CD14-positive monocyte (primary cell): ENCODE results near the gene ATOX1. TPM values are rescaled to one million over a fixed set of nuclear protein-coding genes. Genes with fewer than 3 reads are reported as not detected.

Experiments used
- DNase-seq, 3 donors: peaks; one replicate each; pipeline ENCODE4 v3.0.0-alpha.2; 2011 to 2022
- H2AFZ ChIP-seq: 2 replicates; pipeline ENCODE4 v1.6.0; 2012; ENCODE audit warnings: mild to moderate bottlenecking, low read depth, low read length, inconsistent platforms; ENCODE audit not compliant: insufficient read depth, poor library complexity, severe bottlenecking
- H3K27ac ChIP-seq, 2 donors: 1 replicate in 1 of 2; 2 replicates in 1 of 2; pipeline ENCODE4 v1.5.1; 2012 to 2013; ENCODE audit warnings: low read length in 2 of 2, control low read depth in 1 of 2, inconsistent platforms in 1 of 2, low read depth in 1 of 2, mild to moderate bottlenecking in 1 of 2
- H3K27me3 ChIP-seq, 2 donors: one replicate each; pipeline versions ENCODE4 v1.6.0 to v1.6.1; 2011 to 2013; ENCODE audit warnings: low read length in 2 of 2; ENCODE audit not compliant: control insufficient read depth in 2 of 2, insufficient read depth in 2 of 2
- H3K36me3 ChIP-seq, 2 donors: replicated peaks in 1 of 2; 1 replicate in 1 of 2; 2 replicates in 1 of 2; pipeline versions ENCODE4 v1.5.1 to v1.6.1; 2012 to 2013; ENCODE audit warnings: low read length in 2 of 2, control low read depth in 1 of 2, inconsistent platforms in 1 of 2, mild to moderate bottlenecking in 1 of 2; ENCODE audit not compliant: insufficient read depth in 2 of 2, control insufficient read depth in 1 of 2
- H3K4me1 ChIP-seq, 2 donors: 1 replicate in 1 of 2; 2 replicates in 1 of 2; pipeline versions ENCODE4 v1.5.1 to v1.6.1; 2012 to 2013; ENCODE audit warnings: low read length in 2 of 2, control low read depth in 1 of 2, inconsistent platforms in 1 of 2, mild to moderate bottlenecking in 1 of 2, moderate library complexity in 1 of 2; ENCODE audit not compliant: insufficient read depth in 2 of 2, control insufficient read depth in 1 of 2
- H3K4me2 ChIP-seq: replicated peaks from 2 replicates; pipeline ENCODE3; 2012; ENCODE audit warnings: low read length, moderate library complexity, mild to moderate bottlenecking; ENCODE audit not compliant: poor library complexity, severe bottlenecking; ENCODE audit errors: extremely low read depth
- H3K4me3 ChIP-seq, 3 experiments: fragments of 200-600 bp in 1 of 3; sonication (generic) in 1 of 3; replicated peaks in 1 of 3; 1 replicate in 2 of 3; 2 replicates in 1 of 3; pipeline ENCODE4 v1.5.1; 2011 to 2013; ENCODE audit warnings: low read length in 3 of 3, mild to moderate bottlenecking in 3 of 3, control low read depth in 2 of 3, low read depth in 2 of 3, inconsistent platforms in 1 of 3, moderate library complexity in 1 of 3
- H3K79me2 ChIP-seq: 2 replicates; pipeline ENCODE4 v1.6.0; 2012; ENCODE audit warnings: mild to moderate bottlenecking, control low read depth, inconsistent platforms, low read length, moderate library complexity; ENCODE audit not compliant: insufficient read depth
- H3K9ac ChIP-seq: 2 replicates; pipeline ENCODE4 v1.6.0; 2017; ENCODE audit warnings: low read length, mild to moderate bottlenecking; ENCODE audit not compliant: insufficient read depth, poor library complexity, severe bottlenecking
- H3K9me3 ChIP-seq, 2 donors: replicated peaks in 1 of 2; 1 replicate in 1 of 2; 2 replicates in 1 of 2; pipeline versions ENCODE4 v1.5.1 to v1.6.1; 2012 to 2013; ENCODE audit warnings: low read length in 2 of 2, control low read depth in 1 of 2; ENCODE audit not compliant: control insufficient read depth in 1 of 2, insufficient read depth in 1 of 2
- H4K20me1 ChIP-seq: 2 replicates; pipeline ENCODE4 v1.6.0; 2012; ENCODE audit warnings: mild to moderate bottlenecking, low read length, control low read depth, moderate library complexity; ENCODE audit not compliant: insufficient read depth
- H3K27ac Mint-ChIP-seq, 7 donors: one replicate each; pipeline ENCODE4 v1.8.0; 2020; ENCODE audit warnings: mild to moderate bottlenecking in 7 of 7, mixed read lengths in 7 of 7, moderate library complexity in 6 of 7, inconsistent platforms in 2 of 7
- H3K27me3 Mint-ChIP-seq, 3 donors: one replicate each; pipeline ENCODE4 v1.8.0; 2021 to 2022; ENCODE audit warnings: low read depth in 3 of 3, mild to moderate bottlenecking in 3 of 3, mixed read lengths in 3 of 3, moderate library complexity in 3 of 3, inconsistent platforms in 1 of 3
- H3K36me3 Mint-ChIP-seq, 2 donors: one replicate each; pipeline ENCODE4 v1.8.0; 2020; ENCODE audit warnings: mixed read lengths in 2 of 2, inconsistent platforms in 1 of 2, mild to moderate bottlenecking in 1 of 2
- H3K4me1 Mint-ChIP-seq: one replicate; pipeline ENCODE4 v1.8.0; 2020; ENCODE audit warnings: mild to moderate bottlenecking, mixed read lengths
- H3K4me3 Mint-ChIP-seq, 2 donors: one replicate each; pipeline ENCODE4 v1.8.0; 2020; ENCODE audit warnings: mild to moderate bottlenecking in 2 of 2, mixed read lengths in 2 of 2, moderate library complexity in 1 of 2
- H3K9me3 Mint-ChIP-seq, 7 donors: one replicate each; pipeline ENCODE4 v1.8.0; 2020 to 2022; ENCODE audit warnings: mixed read lengths in 7 of 7, mild to moderate bottlenecking in 6 of 7, moderate library complexity in 6 of 7, inconsistent platforms in 2 of 7
- WGBS: methylation state at CpG from one replicate; pipeline ENCODE4 v1.1.5; 2013; ENCODE audit warnings: missing lambda C conversion rate; ENCODE audit not compliant: insufficient coverage; 5-methylcytosine and 5-hydroxymethylcytosine counted together
- intact Hi-C, 2 donors: fragments of 100-400 bp; cut with micrococcal nuclease; formaldehyde crosslinking; loops; one replicate each; pipeline versions ENCODE4 v1.15.0 to v1.15.1; 2023
- polyA plus RNA-seq, 3 donors: library from polyadenylated mRNA; depleted of rRNA in 1 of 3; unstranded in 2 of 3; stranded (reverse) in 1 of 3; fragments of 300-500 nt in 2 of 3; fragments of >200 nt in 1 of 3; fragmentation: Illumina TruSeq in 2 of 3; gene quantifications; 1 replicate in 2 of 3; 2 replicates in 1 of 3; pipeline ENCODE4 v1.2.3, GENCODE V29; 2012 to 2021
- TF ChIP-seq, protein P1 (sequence below): fragments of 200-600 bp; IDR thresholded peaks from one replicate; pipeline ENCODE4 v1.8.0; 2022; ENCODE audit warnings: antibody characterized with exemption, mild to moderate bottlenecking

The ATOX1 gene
- polyA plus RNA-seq, 3 donors, result 89.9 to 149 (median 148) TPM

DNA sequence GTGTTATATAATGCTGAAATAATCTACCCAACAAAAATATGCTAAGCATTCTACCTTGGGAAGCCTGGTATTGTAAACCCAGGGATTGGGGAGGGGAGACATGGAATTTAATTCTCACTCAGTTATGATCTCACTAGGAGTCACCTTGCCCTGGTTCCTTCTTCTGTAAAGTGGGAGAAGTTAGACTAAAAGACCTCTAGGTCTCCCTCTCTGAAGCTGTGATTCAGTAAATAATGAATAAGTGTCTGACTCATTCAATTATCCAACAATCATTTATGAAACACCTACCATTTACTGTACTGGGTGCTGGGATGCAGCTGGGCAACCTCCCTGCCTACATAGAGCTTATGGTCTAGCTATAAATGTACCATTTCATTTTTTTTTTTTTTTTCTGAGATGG is 51.5 kb downstream of the ATOX1 start:
- Mint-ChIP-seq H3K4me1 (peaks cover 9% of the 10 kb centered on the region), H3K36me3 (no peaks in the 10 kb centered on the region), H3K27me3 (peaks cover 0 to 2% (median 0%) of the 10 kb centered on the region in 3 donors), H3K9me3 (peaks cover 0 to 5% (median 2%) of the 10 kb centered on the region in 7 donors), H3K4me3 (no peak overlapping the region), H3K27ac (no peak overlapping the region)
- Histone ChIP-seq H3K4me3 (no peak overlapping the region), H3K4me2 (no peak overlapping the region), H3K4me1 (no peaks in the 10 kb centered on the region), H2AFZ (no peak overlapping the region), H3K79me2 (no peaks in the 10 kb centered on the region), H3K36me3 (no peaks in the 10 kb centered on the region), H3K9me3 (no peaks in the 10 kb centered on the region), H3K27me3 (no peaks in the 10 kb centered on the region), H3K9ac (no peak overlapping the region), H3K27ac (no peak overlapping the region), H4K20me1 (no peaks in the 10 kb centered on the region)
- no peak for DNase-seq
- intact Hi-C loops, result no loop called here
- TF ChIP-seq, protein P1, sequence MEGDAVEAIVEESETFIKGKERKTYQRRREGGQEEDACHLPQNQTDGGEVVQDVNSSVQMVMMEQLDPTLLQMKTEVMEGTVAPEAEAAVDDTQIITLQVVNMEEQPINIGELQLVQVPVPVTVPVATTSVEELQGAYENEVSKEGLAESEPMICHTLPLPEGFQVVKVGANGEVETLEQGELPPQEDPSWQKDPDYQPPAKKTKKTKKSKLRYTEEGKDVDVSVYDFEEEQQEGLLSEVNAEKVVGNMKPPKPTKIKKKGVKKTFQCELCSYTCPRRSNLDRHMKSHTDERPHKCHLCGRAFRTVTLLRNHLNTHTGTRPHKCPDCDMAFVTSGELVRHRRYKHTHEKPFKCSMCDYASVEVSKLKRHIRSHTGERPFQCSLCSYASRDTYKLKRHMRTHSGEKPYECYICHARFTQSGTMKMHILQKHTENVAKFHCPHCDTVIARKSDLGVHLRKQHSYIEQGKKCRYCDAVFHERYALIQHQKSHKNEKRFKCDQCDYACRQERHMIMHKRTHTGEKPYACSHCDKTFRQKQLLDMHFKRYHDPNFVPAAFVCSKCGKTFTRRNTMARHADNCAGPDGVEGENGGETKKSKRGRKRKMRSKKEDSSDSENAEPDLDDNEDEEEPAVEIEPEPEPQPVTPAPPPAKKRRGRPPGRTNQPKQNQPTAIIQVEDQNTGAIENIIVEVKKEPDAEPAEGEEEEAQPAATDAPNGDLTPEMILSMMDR, result no peak

DNA sequence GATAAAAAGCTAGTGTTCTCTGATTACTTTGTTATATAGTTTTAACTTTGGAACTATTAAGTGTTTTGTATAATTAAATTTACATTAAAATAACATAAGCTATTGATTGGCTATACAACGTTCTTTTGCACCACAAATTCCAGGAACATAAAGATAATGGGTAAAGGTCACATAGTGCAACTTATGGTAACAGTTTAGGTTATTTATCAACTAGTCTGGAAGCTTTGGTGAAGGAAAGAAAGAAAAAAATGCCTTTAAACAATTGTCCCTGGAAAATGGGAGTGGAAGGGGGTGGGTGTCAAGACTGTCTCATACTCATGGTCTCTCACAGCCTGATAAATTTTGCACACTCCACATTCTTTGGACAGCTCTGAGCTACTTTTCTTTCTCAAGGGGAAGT is 54.7 kb downstream of the ATOX1 start:
- H3K4me3 Mint-ChIP-seq, result no peak overlapping the region
- Histone ChIP-seq H3K9ac (no peak overlapping the region), H3K4me1 (no peaks in the 10 kb centered on the region), H3K4me2 (no peak overlapping the region), H2AFZ (no peak overlapping the region), H3K79me2 (no peaks in the 10 kb centered on the region), H3K9me3 (no peaks in the 10 kb centered on the region), H3K27ac (no peak overlapping the region), H4K20me1 (no peaks in the 10 kb centered on the region), H3K27me3 (no peaks in the 10 kb centered on the region), H3K4me3 (no peak overlapping the region), H3K36me3 (no peaks in the 10 kb centered on the region)
- DNase-seq, result no peak
- no peaks in the 10 kb centered on the region for H3K9me3 Mint-ChIP-seq
- WGBS, result no CpG with 5 or more reads among the region's 1 CpG
- H3K36me3 Mint-ChIP-seq, result no peaks in the 10 kb centered on the region
- intact Hi-C loops, result no loop called here
- peaks cover 9% of the 10 kb centered on the region for H3K4me1 Mint-ChIP-seq
- H3K27me3 Mint-ChIP-seq, result peaks cover 0 to 3% (median 2%) of the 10 kb centered on the region in 3 donors
- H3K27ac Mint-ChIP-seq, result no peak overlapping the region
- TF ChIP-seq, protein P1, result no peak
